GM19395 (cell line): ENCODE results near the gene LMAN2.
"Not testable (repeated sequence)": the region's sequence is repeated elsewhere in the genome, so short reads cannot be mapped to it uniquely, and the experiment has no call there.

Experiments
- ATAC-seq: cut with Tn5 transposase; IDR thresholded peaks from one replicate; pipeline ENCODE4 v1.9.1; 2021; ENCODE audit warnings: mild to moderate bottlenecking, moderate library complexity; ENCODE audit not compliant: unreplicated experiment

LMAN2 gene

GRCh38 chr5:177380805-177381126 lies 29.3 kb upstream of the LMAN2 start:
- ATAC-seq = no peak

- ATAC-seq = peak; percentile 84
Observed at GRCh38 chr5:177378884-177379883, 27.7 kb upstream of the LMAN2 start.

- ATAC-seq = no peak
Observed at GRCh38 chr5:177377851-177378776, 26.6 kb upstream of the LMAN2 start.

- ATAC-seq = no peak
Observed at GRCh38 chr5:177376107-177376506, 24.6 kb upstream of the LMAN2 start.

- ATAC-seq = not testable (repeated sequence)
Observed at GRCh38 chr5:177375516-177375915, 24.0 kb upstream of the LMAN2 start.

- ATAC-seq = no peak
Observed at GRCh38 chr5:177374211-177374610, 22.7 kb upstream of the LMAN2 start.

- no peak for ATAC-seq
Observed at GRCh38 chr5:177373806-177374205, 22.3 kb upstream of the LMAN2 start.

GRCh38 chr5:177372910-177373309 lies 21.4 kb upstream of the LMAN2 start:
- ATAC-seq = no peak

- no peak for ATAC-seq
Observed at GRCh38 chr5:177372034-177372896, 20.8 kb upstream of the LMAN2 start.

GRCh38 chr5:177371120-177372033 lies 19.9 kb upstream of the LMAN2 start:
- no peak for ATAC-seq

- ATAC-seq = no peak
Observed at GRCh38 chr5:177370488-177371119, 19.1 kb upstream of the LMAN2 start.

- ATAC-seq = no peak
Observed at GRCh38 chr5:177369645-177370440, 18.4 kb upstream of the LMAN2 start.

- no peak for ATAC-seq
Observed at GRCh38 chr5:177368869-177369644, 17.6 kb upstream of the LMAN2 start.

GRCh38 chr5:177367981-177368868 lies 16.8 kb upstream of the LMAN2 start:
- ATAC-seq = no peak

GRCh38 chr5:177367323-177367848 lies 15.9 kb upstream of the LMAN2 start:
- ATAC-seq = no peak
